ENCODE data around the gene FAM13C.

Gene FAM13C

GRCh38 chr10:59265141-59265540 lies 97.2 kb downstream of the FAM13C start:
- Histone ChIP-seq H3K27ac (no peak overlapping the region), H3K36me3 (replicated peaks) (no peaks in the 10 kb centered on the region), H3K4me3 (ENCODE audit: low read depth, low read length) (no peak overlapping the region), H3K27me3 (replicated peaks) (no peaks in the 10 kb centered on the region)
- in situ Hi-C loops (cut with HindIII; ENCODE audit: low pct_ligation_motif_present, low sequenced_read_pairs) = loop anchor here (25.0 kb wide), 1 partner anchor 97 kb away; the partner anchor contains the start of gene FAM13C
- TF ChIP-seq CTCF (IDR thresholded peaks at IDR 0.05; ENCODE audit: low read depth, low read length, missing control alignments) = no peak
- DNase-seq = no peak

- in situ Hi-C loops (cut with HindIII; ENCODE audit: low pct_ligation_motif_present, low sequenced_read_pairs) = loop anchor here (25.0 kb wide), 1 partner anchor 103 kb away; the partner anchor contains the start of gene FAM13C
- DNase-seq = no peak
- TF ChIP-seq CTCF (IDR thresholded peaks at IDR 0.05; ENCODE audit: low read depth, low read length, missing control alignments) = no peak
- Histone ChIP-seq H3K27ac (no peak overlapping the region), H3K36me3 (replicated peaks) (no peaks in the 10 kb centered on the region), H3K4me3 (ENCODE audit: low read depth, low read length) (no peak overlapping the region), H3K27me3 (replicated peaks) (no peaks in the 10 kb centered on the region)
These were observed 103.5 kb downstream of the FAM13C start for GRCh38 chr10:59258890-59259289.

GRCh38 chr10:59257224-59257623 lies 105.1 kb downstream of the FAM13C start:
- Histone ChIP-seq H3K27ac (no peak overlapping the region), H3K27me3 (replicated peaks) (no peaks in the 10 kb centered on the region), H3K4me3 (ENCODE audit: low read depth, low read length) (no peak overlapping the region), H3K36me3 (replicated peaks) (no peaks in the 10 kb centered on the region)
- in situ Hi-C loops (cut with HindIII; ENCODE audit: low pct_ligation_motif_present, low sequenced_read_pairs) = loop anchor here (25.0 kb wide), 1 partner anchor 105 kb away; the partner anchor contains the start of gene FAM13C
- TF ChIP-seq CTCF (IDR thresholded peaks at IDR 0.05; ENCODE audit: low read depth, low read length, missing control alignments) = no peak
- no peak for DNase-seq

GRCh38 chr10:59255463-59255862 lies 106.9 kb downstream of the FAM13C start:
- Histone ChIP-seq H3K36me3 (replicated peaks) (no peaks in the 10 kb centered on the region), H3K27me3 (replicated peaks) (no peaks in the 10 kb centered on the region), H3K27ac (no peak overlapping the region), H3K4me3 (ENCODE audit: low read depth, low read length) (no peak overlapping the region)
- TF ChIP-seq CTCF (IDR thresholded peaks at IDR 0.05; ENCODE audit: low read depth, low read length, missing control alignments) = no peak
- DNase-seq = no peak
- in situ Hi-C loops (cut with HindIII; ENCODE audit: low pct_ligation_motif_present, low sequenced_read_pairs) = loop anchor here (25.0 kb wide), 1 partner anchor 107 kb away; the partner anchor contains the start of gene FAM13C

- H3K4me3 ChIP-seq (ENCODE audit: low read depth, low read length) = no peak overlapping the region
- no peak for TF ChIP-seq CTCF (IDR thresholded peaks at IDR 0.05; ENCODE audit: low read depth, low read length, missing control alignments)
- H3K27ac ChIP-seq = no peak overlapping the region
These were observed 109.9 kb downstream of the FAM13C start for GRCh38 chr10:59252491-59252890.

GRCh38 chr10:59245686-59246085 lies 116.7 kb downstream of the FAM13C start:
- DNase-seq = no peak
- in situ Hi-C loops (cut with HindIII; ENCODE audit: low pct_ligation_motif_present, low sequenced_read_pairs) = loop anchor here (25.0 kb wide), 1 partner anchor 342 kb away; no protein-coding TSS in a partner anchor
- TF ChIP-seq CTCF (IDR thresholded peaks at IDR 0.05; ENCODE audit: low read depth, low read length, missing control alignments) = no peak
- H3K27ac ChIP-seq = no peak overlapping the region
- no peaks in the 10 kb centered on the region for H3K27me3 ChIP-seq (replicated peaks)
- no peak overlapping the region for H3K4me3 ChIP-seq (ENCODE audit: low read depth, low read length)
- no peaks in the 10 kb centered on the region for H3K36me3 ChIP-seq (replicated peaks)

More at GRCh38 chr10:59252491-59252890, 109.9 kb downstream of the FAM13C start:
- DNase-seq = no peak
- H3K36me3 ChIP-seq (replicated peaks) = no peaks in the 10 kb centered on the region
- in situ Hi-C loops (cut with HindIII; ENCODE audit: low pct_ligation_motif_present, low sequenced_read_pairs) = loop anchor here (25.0 kb wide), 1 partner anchor 110 kb away; the partner anchor contains the start of gene FAM13C
- H3K27me3 ChIP-seq (replicated peaks) = no peaks in the 10 kb centered on the region
